A549 (cell line): ENCODE measurements around the gene BRAF.

Experiments used
- CBX8 ChIP-seq: fragments of 200-600 bp; sonication (generic); IDR thresholded peaks from 2 replicates; pipeline ENCODE4 v1.6.1; 2016
- ELK1 ChIP-seq: fragments of 150-350 bp; IDR thresholded peaks from 2 replicates; pipeline ENCODE4 v1.6.1; 2014; ENCODE audit warnings: low read depth, mild to moderate bottlenecking, low read length
- EP300 ChIP-seq, 2 experiments: fragments of >200 bp; sonication (Bioruptor Twin); formaldehyde crosslinking; IDR thresholded peaks; 2 replicates in 1 of 2; 3 replicates in 1 of 2; pipeline ENCODE4 v1.6.1; 2016 to 2017
- HOXB13 ChIP-seq: fragments of 250-450 bp; sonication (Bioruptor Pico); IDR thresholded peaks from 2 replicates; pipeline ENCODE4 v1.5.0; 2020; ENCODE audit warnings: low read depth, mild to moderate bottlenecking, moderate library complexity
- KDM1A ChIP-seq: fragments of 200-600 bp; sonication (generic); IDR thresholded peaks from 2 replicates; pipeline ENCODE4 v1.6.1; 2016; ENCODE audit warnings: low read depth, mild to moderate bottlenecking
- RAD21 ChIP-seq, 2 experiments: fragments of >200 bp in 1 of 2; sonication (Bioruptor Twin) in 1 of 2; formaldehyde crosslinking in 1 of 2; IDR thresholded peaks in 1 of 2; conservative IDR thresholded peaks in 1 of 2; 2 replicates in 1 of 2; 3 replicates in 1 of 2; pipeline ENCODE4 v1.6.1; 2012 to 2018; ENCODE audit warnings: inconsistent platforms in 1 of 2
- RFX5 ChIP-seq: fragments of 450-650 bp; IDR thresholded peaks from 2 replicates; pipeline ENCODE4 v1.7.1; 2014; ENCODE audit warnings: antibody characterized with exemption, mild to moderate bottlenecking, moderate library complexity
- RNF2 ChIP-seq: fragments of 200-600 bp; sonication (generic); IDR thresholded peaks from 2 replicates; pipeline ENCODE4 v1.6.1; 2016; ENCODE audit warnings: low read depth, mild to moderate bottlenecking, antibody characterized with exemption, moderate library complexity, borderline replicate concordance
- SMC3 ChIP-seq: fragments of >200 bp; sonication (Bioruptor Twin); formaldehyde crosslinking; IDR thresholded peaks from 3 replicates; pipeline ENCODE4 v1.6.1; 2018; ENCODE audit warnings: inconsistent platforms
- SREBF2 ChIP-seq: fragments of 450-650 bp; IDR thresholded peaks from 2 replicates; pipeline ENCODE4 v1.6.1; 2014; ENCODE audit warnings: mild to moderate bottlenecking, moderate library complexity
- TF ChIP-seq, protein P1 (sequence below): fragments of >200 bp; sonication (Bioruptor Twin); formaldehyde crosslinking; IDR thresholded peaks from 3 replicates; pipeline ENCODE4 v1.5.1; 2016

GRCh38 chr7:140680886-140681285, 243.8 kb downstream of the BRAF start:
- TF ChIP-seq HOXB13 (CRISPR knock-in tag) (no peak), RAD21 (conservative IDR thresholded peaks at IDR 0.05 in 1 of 2, IDR thresholded peaks at IDR 0.05 in 1 of 2) (no peak), RFX5 (no peak), EP300 (IDR thresholded peaks at IDR 0.05) (no peak), RNF2 (no peak), SREBF2 (no peak), CBX8 (no peak), SMC3 (no peak), KDM1A (no peak), ELK1 (no peak)
- TF ChIP-seq, protein P1, sequence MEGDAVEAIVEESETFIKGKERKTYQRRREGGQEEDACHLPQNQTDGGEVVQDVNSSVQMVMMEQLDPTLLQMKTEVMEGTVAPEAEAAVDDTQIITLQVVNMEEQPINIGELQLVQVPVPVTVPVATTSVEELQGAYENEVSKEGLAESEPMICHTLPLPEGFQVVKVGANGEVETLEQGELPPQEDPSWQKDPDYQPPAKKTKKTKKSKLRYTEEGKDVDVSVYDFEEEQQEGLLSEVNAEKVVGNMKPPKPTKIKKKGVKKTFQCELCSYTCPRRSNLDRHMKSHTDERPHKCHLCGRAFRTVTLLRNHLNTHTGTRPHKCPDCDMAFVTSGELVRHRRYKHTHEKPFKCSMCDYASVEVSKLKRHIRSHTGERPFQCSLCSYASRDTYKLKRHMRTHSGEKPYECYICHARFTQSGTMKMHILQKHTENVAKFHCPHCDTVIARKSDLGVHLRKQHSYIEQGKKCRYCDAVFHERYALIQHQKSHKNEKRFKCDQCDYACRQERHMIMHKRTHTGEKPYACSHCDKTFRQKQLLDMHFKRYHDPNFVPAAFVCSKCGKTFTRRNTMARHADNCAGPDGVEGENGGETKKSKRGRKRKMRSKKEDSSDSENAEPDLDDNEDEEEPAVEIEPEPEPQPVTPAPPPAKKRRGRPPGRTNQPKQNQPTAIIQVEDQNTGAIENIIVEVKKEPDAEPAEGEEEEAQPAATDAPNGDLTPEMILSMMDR: no peak
